ENCODE results near the gene LMNB1. TPM values are rescaled to one million over a fixed set of nuclear protein-coding genes. Genes with fewer than 3 reads are reported as not detected.
A peak's percentile ranks its signal among the peaks of the same experiment; 100 is the strongest.

The LMNB1 gene
- total and polyA plus RNA-seq, 2 experiments from 2014 or later: 20.1 to 269 TPM

- H3K4me3 Mint-ChIP-seq: no peak overlapping the region
- Histone ChIP-seq H3K36me3 (ENCODE audit: insufficient read depth) (peaks cover 18% of the 10 kb centered on the region), H3K27me3 (ENCODE audit: insufficient read depth) (no peaks in the 10 kb centered on the region), H3K4me3 (no peak overlapping the region), H3K4me1 (ENCODE audit: insufficient read depth) (peaks cover 12% of the 10 kb centered on the region), H3K27ac (ENCODE audit: low read depth) (peak overlapping the region; percentile 39; the same call in 1 of the 2 replicates), H3K4me2 (no peak overlapping the region), H3K9me2 (ENCODE audit: insufficient read depth) (no peaks in the 10 kb centered on the region), H2AFZ (no peak overlapping the region), H3K79me2 (replicated peaks; ENCODE audit: insufficient read depth) (peaks cover 92% of the 10 kb centered on the region), H3F3A (replicated peaks; ENCODE audit: low read depth) (0 out of 2 replicates have a peak, but pooled peaks cover 8% of the 10 kb centered on the region), H4K20me1 (replicated peaks; ENCODE audit: insufficient read depth) (peaks cover 78% of the 10 kb centered on the region)
- H3K36me3 Mint-ChIP-seq (ENCODE audit: low read depth): peaks cover 33% of the 10 kb centered on the region
- ATAC-seq: no peak
- H3K27ac Mint-ChIP-seq: no peak overlapping the region; the same call in 1 of the 2 replicates
- H3K4me1 Mint-ChIP-seq: peaks cover 19% of the 10 kb centered on the region
- no peaks in the 10 kb centered on the region for H3K9me3 Mint-ChIP-seq
- TF ChIP-seq ZNF462 (CRISPR knock-in tag; IDR thresholded peaks at IDR 0.05) (no peak), CTCF (conservative IDR thresholded peaks at IDR 0.05; ENCODE audit: low read depth in 2 of 2) (no peak), EZH2phosphoT487 (IDR thresholded peaks at IDR 0.05; ENCODE audit: unreplicated experiment) (no peak), CREB1 (CRISPR knock-in tag; IDR thresholded peaks at IDR 0.05; ENCODE audit: low read depth) (no peak), ZNF331 (CRISPR knock-in tag; IDR thresholded peaks at IDR 0.05; ENCODE audit: low read depth) (no peak), STAT1 (IDR thresholded peaks at IDR 0.05; ENCODE audit: unreplicated experiment) (no peak), JUNB (IDR thresholded peaks at IDR 0.05; ENCODE audit: unreplicated experiment) (no peak), EZH2 (IDR thresholded peaks at IDR 0.05; ENCODE audit: low read depth, unreplicated experiment) (no peak), NANOG (IDR thresholded peaks at IDR 0.05; ENCODE audit: borderline replicate concordance) (no peak)
- TF ChIP-seq, protein P1, sequence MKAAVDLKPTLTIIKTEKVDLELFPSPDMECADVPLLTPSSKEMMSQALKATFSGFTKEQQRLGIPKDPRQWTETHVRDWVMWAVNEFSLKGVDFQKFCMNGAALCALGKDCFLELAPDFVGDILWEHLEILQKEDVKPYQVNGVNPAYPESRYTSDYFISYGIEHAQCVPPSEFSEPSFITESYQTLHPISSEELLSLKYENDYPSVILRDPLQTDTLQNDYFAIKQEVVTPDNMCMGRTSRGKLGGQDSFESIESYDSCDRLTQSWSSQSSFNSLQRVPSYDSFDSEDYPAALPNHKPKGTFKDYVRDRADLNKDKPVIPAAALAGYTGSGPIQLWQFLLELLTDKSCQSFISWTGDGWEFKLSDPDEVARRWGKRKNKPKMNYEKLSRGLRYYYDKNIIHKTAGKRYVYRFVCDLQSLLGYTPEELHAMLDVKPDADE (IDR thresholded peaks at IDR 0.05): no peak
- H3K27me3 Mint-ChIP-seq (ENCODE audit: insufficient read depth, low read depth, poor library complexity): peaks cover 7% of the 10 kb centered on the region
- no peak for DNase-seq (ENCODE audit: low spot score)
Measured at GRCh38 chr5:126801174-126801991, 24.4 kb downstream of the LMNB1 start.

Data from GM23338 (cell line).